HFF-Myc (cell line): ENCODE measurements around the gene HOXC12.

Experiments
- DNase-seq: peaks from one replicate; pipeline ENCODE4 v3.0.0-alpha.2; 2011; ENCODE audit warnings: low read depth; ENCODE audit errors: extremely low read depth
- H3K4me3 ChIP-seq: replicated peaks from 2 replicates; pipeline ENCODE4 v1.5.1; 2011; ENCODE audit warnings: low read depth, mild to moderate bottlenecking, control low read depth, low read length
- TF ChIP-seq, protein P1 (sequence below): IDR thresholded peaks from 2 replicates; pipeline ENCODE4 v1.5.1; 2012; ENCODE audit warnings: mild to moderate bottlenecking, low read depth, low read length, control low read depth; ENCODE audit errors: missing control alignments

Gene HOXC12

DNA sequence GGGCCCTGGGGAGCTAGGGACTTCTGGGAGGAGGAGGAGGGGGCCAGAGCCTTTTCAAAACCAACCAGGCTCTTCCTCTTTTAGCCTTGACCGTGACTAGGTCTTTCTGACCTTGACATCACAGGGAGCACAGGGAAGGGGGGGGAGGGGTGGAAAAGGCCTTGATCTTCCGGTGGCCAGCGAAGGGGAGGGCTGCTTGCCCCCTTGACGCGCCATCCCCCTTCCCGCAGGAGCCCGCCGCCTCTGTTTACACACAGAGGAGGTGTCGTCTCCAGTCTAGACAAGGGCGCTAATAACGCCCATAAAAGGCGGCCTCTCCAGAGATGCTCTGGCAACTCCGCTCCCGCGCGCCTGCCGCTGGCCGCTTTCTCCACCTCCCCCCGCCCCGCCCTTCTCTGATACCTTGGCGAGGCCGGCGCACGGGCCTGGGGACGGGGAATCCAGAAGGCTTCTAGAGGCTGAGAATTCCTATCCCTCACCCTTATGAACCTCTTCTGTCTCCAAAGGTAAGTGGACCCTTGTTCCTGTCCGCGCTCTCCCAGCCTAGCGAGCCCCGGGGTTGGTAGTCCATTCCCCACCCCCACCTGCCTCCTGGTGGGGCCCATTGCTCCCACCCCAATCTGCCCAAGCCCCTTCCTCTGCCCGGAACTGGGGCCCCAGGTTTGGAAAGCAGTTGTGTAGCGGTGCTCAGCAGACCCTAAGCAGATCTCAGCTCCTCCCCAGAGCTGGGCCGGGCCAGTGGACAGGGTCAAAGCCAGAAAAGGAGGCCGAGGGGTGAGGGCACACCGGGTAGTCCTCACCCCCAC, 4.9 kb upstream of the HOXC12 start:
- no peak overlapping the region for H3K4me3 ChIP-seq
- TF ChIP-seq, protein P1, sequence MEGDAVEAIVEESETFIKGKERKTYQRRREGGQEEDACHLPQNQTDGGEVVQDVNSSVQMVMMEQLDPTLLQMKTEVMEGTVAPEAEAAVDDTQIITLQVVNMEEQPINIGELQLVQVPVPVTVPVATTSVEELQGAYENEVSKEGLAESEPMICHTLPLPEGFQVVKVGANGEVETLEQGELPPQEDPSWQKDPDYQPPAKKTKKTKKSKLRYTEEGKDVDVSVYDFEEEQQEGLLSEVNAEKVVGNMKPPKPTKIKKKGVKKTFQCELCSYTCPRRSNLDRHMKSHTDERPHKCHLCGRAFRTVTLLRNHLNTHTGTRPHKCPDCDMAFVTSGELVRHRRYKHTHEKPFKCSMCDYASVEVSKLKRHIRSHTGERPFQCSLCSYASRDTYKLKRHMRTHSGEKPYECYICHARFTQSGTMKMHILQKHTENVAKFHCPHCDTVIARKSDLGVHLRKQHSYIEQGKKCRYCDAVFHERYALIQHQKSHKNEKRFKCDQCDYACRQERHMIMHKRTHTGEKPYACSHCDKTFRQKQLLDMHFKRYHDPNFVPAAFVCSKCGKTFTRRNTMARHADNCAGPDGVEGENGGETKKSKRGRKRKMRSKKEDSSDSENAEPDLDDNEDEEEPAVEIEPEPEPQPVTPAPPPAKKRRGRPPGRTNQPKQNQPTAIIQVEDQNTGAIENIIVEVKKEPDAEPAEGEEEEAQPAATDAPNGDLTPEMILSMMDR: no peak
- DNase-seq: no peak

DNA sequence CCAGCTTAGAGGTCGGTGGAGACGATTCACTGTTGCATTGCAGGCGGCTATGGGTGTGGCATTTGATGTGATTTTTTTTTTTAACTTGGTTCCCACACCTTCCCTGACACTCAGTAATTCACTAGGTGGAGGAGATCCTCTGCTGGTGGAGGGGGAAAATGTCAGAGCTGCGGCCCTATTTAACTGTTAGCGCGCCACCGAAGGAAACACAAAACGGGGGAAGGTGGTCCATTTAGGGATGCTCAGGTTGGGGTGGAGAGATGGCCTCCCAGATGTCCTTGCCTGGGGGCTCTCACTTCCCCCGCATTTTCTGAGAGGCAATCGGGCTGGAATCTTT, 4.3 kb upstream of the HOXC12 start:
- DNase-seq: no peak
- no peak overlapping the region for H3K4me3 ChIP-seq
- TF ChIP-seq, protein P1: no peak

DNA sequence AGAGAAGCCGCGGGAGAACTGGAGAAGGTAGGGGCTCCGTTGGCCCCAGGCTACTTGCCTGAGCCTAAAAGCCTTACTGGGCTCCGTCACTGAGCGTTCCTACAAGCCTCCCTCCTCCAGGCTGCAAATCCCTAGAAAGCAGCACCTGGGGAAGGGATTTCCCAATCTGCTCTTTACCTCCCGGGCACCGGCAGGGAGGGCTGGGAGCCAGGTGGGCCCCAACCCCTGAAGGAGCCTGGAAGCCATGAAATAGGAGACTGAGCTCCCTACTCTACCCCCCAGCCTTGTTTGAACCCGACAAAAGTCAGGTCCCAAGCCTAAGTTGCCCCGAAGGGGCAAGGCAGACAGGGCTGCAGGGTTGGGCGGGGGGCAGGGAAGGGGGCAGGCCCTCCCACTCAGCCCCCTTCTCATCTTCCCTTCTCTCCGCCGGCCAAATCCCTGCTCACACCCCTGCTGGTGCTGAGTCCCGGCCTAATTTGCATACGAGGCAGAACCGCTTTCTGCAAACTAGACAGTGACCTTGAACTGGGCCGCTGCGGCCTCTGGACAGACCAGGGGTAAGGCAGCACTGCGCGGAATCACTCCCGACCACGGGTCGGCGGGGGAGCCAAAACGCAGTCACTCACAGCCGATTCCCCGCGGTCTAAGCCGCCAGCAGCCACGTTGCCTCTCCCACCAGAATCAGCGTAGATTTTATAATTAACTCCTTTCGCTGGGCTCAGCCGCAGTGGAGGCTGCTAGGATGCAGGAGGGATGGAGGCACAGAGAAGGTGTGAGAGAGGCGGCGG, 3.7 kb upstream of the HOXC12 start:
- DNase-seq: no peak
- TF ChIP-seq, protein P1: no peak
- no peak overlapping the region for H3K4me3 ChIP-seq

DNA sequence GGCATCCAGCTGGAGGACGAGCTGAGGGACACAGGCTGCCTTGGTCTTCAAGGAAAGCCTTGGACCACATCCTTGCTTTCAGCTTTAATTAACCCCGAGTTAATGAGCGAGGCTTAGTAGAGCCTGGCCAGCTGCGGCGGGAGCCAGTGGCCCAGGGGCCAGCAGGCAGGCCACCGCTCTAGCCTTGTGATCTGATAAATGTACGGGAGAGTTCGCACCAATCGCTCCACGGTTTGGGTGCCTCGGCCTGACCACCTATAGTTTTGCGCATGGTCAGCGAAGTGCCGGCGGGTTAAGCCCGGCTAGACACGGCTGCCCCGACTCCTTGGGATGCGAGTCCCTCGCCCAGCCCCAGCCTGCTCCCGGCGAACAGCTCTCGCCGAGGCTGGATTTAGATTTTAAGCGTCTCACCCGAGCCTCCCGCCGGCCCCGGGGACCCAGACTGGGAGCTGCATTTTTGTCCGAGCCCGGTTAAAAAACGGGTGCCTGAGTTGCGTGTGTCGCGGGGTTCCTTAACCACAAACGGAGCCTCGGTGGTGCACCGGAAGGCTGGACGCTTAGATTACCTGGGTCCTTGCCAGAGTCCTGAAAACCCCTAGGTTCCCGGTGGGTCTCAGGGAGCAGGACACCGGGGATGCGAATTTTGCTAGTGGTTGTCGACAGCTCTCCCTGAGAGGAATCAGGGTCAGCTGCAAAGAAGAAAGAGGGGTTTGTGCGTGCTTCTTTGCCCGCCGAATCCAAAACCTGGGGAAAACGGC, 2.9 kb upstream of the HOXC12 start:
- no peak overlapping the region for H3K4me3 ChIP-seq
- TF ChIP-seq, protein P1: no peak
- DNase-seq: no peak

DNA sequence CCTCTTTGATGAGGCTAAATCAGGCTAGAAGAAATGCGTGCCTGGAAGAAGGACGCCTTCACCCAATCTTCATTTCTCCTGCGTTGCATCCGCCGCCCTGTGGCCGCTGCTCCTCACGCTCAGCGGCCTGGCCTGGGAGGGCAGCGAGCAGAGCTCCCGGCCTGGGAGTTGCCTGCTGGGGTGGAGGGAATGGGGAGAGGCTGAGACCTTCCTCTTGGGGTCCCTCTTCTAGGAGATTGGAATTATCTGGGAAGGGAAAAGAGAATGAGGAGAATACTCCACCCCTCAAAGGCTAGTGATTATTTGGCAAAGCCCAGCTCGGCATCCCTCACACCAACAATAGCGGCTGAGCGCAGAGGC, 2.4 kb upstream of the HOXC12 start:
- H3K4me3 ChIP-seq: no peak overlapping the region
- DNase-seq: no peak
- TF ChIP-seq, protein P1: no peak

DNA sequence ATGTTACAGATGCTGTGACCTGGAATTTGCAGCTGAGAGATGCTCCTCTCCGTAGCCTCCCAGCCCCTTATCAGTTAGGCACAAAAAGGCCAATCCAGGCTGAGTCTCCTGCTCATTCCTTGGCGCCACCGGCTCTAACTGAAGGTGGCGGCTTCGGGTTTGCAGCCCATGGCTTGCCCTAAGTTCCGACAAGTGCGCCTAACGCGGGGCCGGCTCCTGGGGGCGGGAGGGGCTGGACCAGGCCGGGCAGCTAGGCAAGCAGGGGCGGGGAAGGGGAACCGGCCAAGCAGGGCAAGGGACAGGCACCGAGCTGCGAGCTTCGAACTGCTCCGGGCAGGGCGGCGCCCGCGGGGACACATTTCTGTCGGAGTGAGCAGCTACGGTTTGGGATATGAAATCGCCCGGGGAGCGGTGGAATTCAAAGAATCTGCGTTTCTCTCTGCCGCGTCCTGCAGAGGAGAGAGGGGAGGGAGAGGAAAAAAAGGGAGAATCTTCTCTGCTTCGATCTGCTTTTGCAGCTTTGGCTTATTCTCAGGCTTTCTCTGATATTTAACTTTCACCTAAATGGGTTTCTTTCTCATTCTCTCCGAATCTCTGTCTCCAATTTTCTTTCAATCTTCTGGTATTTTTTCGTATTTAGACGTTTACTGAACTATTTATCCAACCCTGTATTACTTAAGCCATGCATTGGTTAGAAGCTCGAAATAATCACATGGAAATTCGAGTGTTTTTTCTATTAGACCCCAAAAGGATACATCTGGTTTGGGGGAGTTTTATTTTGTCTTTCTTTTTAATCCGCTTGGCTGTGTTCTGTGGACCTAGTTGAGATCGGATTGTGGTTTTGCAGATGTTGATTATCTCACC, 1.6 kb upstream of the HOXC12 start:
- no peak overlapping the region for H3K4me3 ChIP-seq
- no peak for DNase-seq
- TF ChIP-seq, protein P1: no peak
